Gastroesophageal sphincter (tissue), 4 donors: ENCODE data around the gene GNB5. TPM values are rescaled to one million over a fixed set of nuclear protein-coding genes. Genes with fewer than 3 reads are reported as not detected.
"Not testable (repeated sequence)": the region's sequence is repeated elsewhere in the genome, so short reads cannot be mapped to it uniquely, and the experiment has no call there.

Experiments used
- ATAC-seq: fragments of 150-250 bp; one replicate; pipeline ENCODE4 v1.9.1; 2016; ENCODE audit warnings: mild to moderate bottlenecking, moderate library complexity
- H3K27ac ChIP-seq, 4 donors: fragments of 200-600 bp; sonication (generic) in 3 of 4; 1 replicate in 3 of 4; 2 replicates in 1 of 4; pipeline ENCODE4 v1.5.1; 2016 to 2019
- H3K27me3 ChIP-seq: fragments of 200-600 bp; sonication (generic); one replicate; pipeline ENCODE4 v1.5.1; 2019
- H3K36me3 ChIP-seq, 2 donors: fragments of 200-600 bp; sonication (generic); one replicate each; pipeline ENCODE4 v1.5.1; 2019; ENCODE audit warnings: control low read depth in 1 of 2
- H3K4me1 ChIP-seq, 3 donors: fragments of 200-600 bp; sonication (generic); 1 replicate in 2 of 3; 2 replicates in 1 of 3; pipeline ENCODE4 v1.5.1; 2016 to 2019; ENCODE audit warnings: control low read depth in 2 of 3
- H3K4me3 ChIP-seq, 2 donors: fragments of 200-600 bp; sonication (generic); one replicate each; pipeline ENCODE4 v1.5.1; 2019; ENCODE audit warnings: mild to moderate bottlenecking in 1 of 2, moderate library complexity in 1 of 2
- H3K9me3 ChIP-seq, 3 donors: fragments of 200-600 bp; sonication (generic); one replicate each; pipeline ENCODE4 v1.5.1; 2017 to 2019; ENCODE audit warnings: control low read depth in 2 of 3
- CTCF ChIP-seq, 4 experiments: fragments of 200-600 bp in 2 of 4; fragments of 450-650 bp in 2 of 4; sonication (generic) in 1 of 4; IDR thresholded peaks; one replicate each; pipeline ENCODE4 v1.5.1; 2017 to 2019; ENCODE audit warnings: antibody characterized with exemption in 4 of 4, mild to moderate bottlenecking in 2 of 4, moderate library complexity in 2 of 4
- EP300 ChIP-seq: sonication (generic); formaldehyde crosslinking; IDR thresholded peaks from one replicate; pipeline ENCODE4 v1.6.1; 2017; ENCODE audit warnings: antibody characterized with exemption, mild to moderate bottlenecking
- POLR2A ChIP-seq, 2 donors: fragments of 450-650 bp; IDR thresholded peaks; one replicate each; pipeline ENCODE4 v1.6.1; 2017; ENCODE audit warnings: antibody characterized with exemption in 2 of 2, mild to moderate bottlenecking in 2 of 2, moderate library complexity in 1 of 2
- POLR2AphosphoS5 ChIP-seq: sonication (generic); formaldehyde crosslinking; IDR thresholded peaks from one replicate; pipeline ENCODE4 v1.6.1; 2017; ENCODE audit warnings: antibody characterized with exemption
- WGBS, 2 donors: methylation state at CpG; one replicate each; pipeline ENCODE4 v1.1.5; 2018; ENCODE audit warnings: low coverage in 1 of 2; 5-methylcytosine and 5-hydroxymethylcytosine counted together
- total RNA-seq, 4 donors: library from RNA; depleted of rRNA; stranded (reverse); fragments of >200 nt; gene quantifications; one replicate each; pipeline ENCODE4 v1.1.0, GENCODE V29; 2016

GNB5 gene
- 10 to 100 TPM; 37.8 to 57.3 (median 47.9) TPM for total RNA-seq

- TF ChIP-seq POLR2A (IDR thresholded peaks at IDR 0.05) (no peak), POLR2AphosphoS5 (no peak), EP300 (no peak), CTCF (IDR thresholded peaks at IDR 0.05) (no peak)
- 81 to 82% methylated on average over 5 to 7 of the region's 7 CpGs for WGBS, 2 donors
- ATAC-seq, result no peak
- Histone ChIP-seq H3K36me3 (no peaks in the 10 kb centered on the region), H3K4me3 (no peak within 1 kb of the TSS), H3K27me3 (no peaks in the 10 kb centered on the region), H3K4me1 (no peaks in the 10 kb centered on the region), H3K9me3 (no peaks in the 10 kb centered on the region), H3K27ac (no peak within 1 kb of the TSS)
Observed at GRCh38 chr15:52191207-52191606, at the start of gene GNB5. Gene GNB5, minus strand, starts transcription at chr15:52191392. Its CDS starts 6,716 bp downstream, at chr15:52184676.

GRCh38 chr15:52240166-52240565 is 49.0 kb upstream of the GNB5 start:
- Histone ChIP-seq H3K4me1 (no peaks in the 10 kb centered on the region), H3K9me3 (no peaks in the 10 kb centered on the region), H3K27ac (no peak overlapping the region), H3K36me3 (peaks cover 0 to 14% of the 10 kb centered on the region in 2 donors), H3K4me3 (no peak overlapping the region), H3K27me3 (no peaks in the 10 kb centered on the region)
- TF ChIP-seq EP300, result no peak
- TF ChIP-seq CTCF (IDR thresholded peaks at IDR 0.05), result no peak
- TF ChIP-seq POLR2A (IDR thresholded peaks at IDR 0.05), result no peak
- TF ChIP-seq POLR2AphosphoS5, result no peak
- 78 to 80% methylated on average over 1 to 2 of the region's 3 CpGs for WGBS, 2 donors
- ATAC-seq, result no peak

- 100% methylated on average over 1 of the region's 13 CpGs; no CpG with 5 or more reads in 1 of the 2 donors for WGBS, 2 donors
- not testable (repeated sequence) for ATAC-seq, H3K9me3 ChIP-seq, H3K4me3 ChIP-seq, H3K27ac ChIP-seq, H3K4me1 ChIP-seq, H3K27me3 ChIP-seq
- peaks cover 0 to 15% of the 10 kb centered on the region in 2 donors for H3K36me3 ChIP-seq
Observed at GRCh38 chr15:52238989-52239525, 47.9 kb upstream of the GNB5 start.

- Histone ChIP-seq H3K4me1 (no peaks in the 10 kb centered on the region), H3K27me3 (no peaks in the 10 kb centered on the region), H3K9me3 (no peaks in the 10 kb centered on the region), H3K4me3 (no peak overlapping the region), H3K36me3 (peaks cover 0 to 10% of the 10 kb centered on the region in 2 donors), H3K27ac (no peak overlapping the region)
- TF ChIP-seq POLR2A (IDR thresholded peaks at IDR 0.05) (no peak), EP300 (no peak), POLR2AphosphoS5 (no peak), CTCF (IDR thresholded peaks at IDR 0.05) (no peak)
- WGBS, 2 donors, result 83 to 100% methylated on average over 1 to 3 of the region's 3 CpGs
- ATAC-seq, result no peak
Observed at GRCh38 chr15:52238149-52238548, 47.0 kb upstream of the GNB5 start.

GRCh38 chr15:52236013-52236412 is 44.8 kb upstream of the GNB5 start:
- ATAC-seq, result no peak
- Histone ChIP-seq H3K27ac (no peak overlapping the region), H3K4me1 (no peaks in the 10 kb centered on the region), H3K9me3 (no peaks in the 10 kb centered on the region), H3K36me3 (peaks cover 0 to 10% of the 10 kb centered on the region in 2 donors), H3K27me3 (no peaks in the 10 kb centered on the region), H3K4me3 (no peak overlapping the region)
- no peak for TF ChIP-seq CTCF (IDR thresholded peaks at IDR 0.05)
- no peak for TF ChIP-seq POLR2AphosphoS5
- no peak for TF ChIP-seq EP300
- no peak for TF ChIP-seq POLR2A (IDR thresholded peaks at IDR 0.05)
- WGBS, 2 donors, result 68 to 100% methylated on average over 1 to 5 of the region's 8 CpGs
